Measurements from ENCODE around the gene TCP11. TPM values are rescaled to one million over a fixed set of nuclear protein-coding genes. Genes with fewer than 3 reads are reported as not detected.

Gene TCP11

Small RNA genes lying within 50 kb of the gene (small RNA-seq; reads per million reads assigned to genes)
- gene AL138721.1, result not detected

Data from skeletal muscle satellite cell (primary cell).